Muscle layer of colon (tissue), 2 donors: ENCODE measurements around the gene GPR137B.

Experiments
- H3K27ac ChIP-seq: one replicate; pipeline ENCODE4 v1.7.0; 2013; ENCODE audit warnings: low read depth, mild to moderate bottlenecking, low read length, moderate library complexity
- H3K27me3 ChIP-seq, 2 donors: one replicate each; pipeline ENCODE4 v1.7.0; 2013; ENCODE audit warnings: low read length in 2 of 2, mild to moderate bottlenecking in 2 of 2; ENCODE audit not compliant: insufficient read depth in 2 of 2, control insufficient read depth in 1 of 2
- H3K36me3 ChIP-seq: one replicate; pipeline ENCODE4 v1.7.0; 2013; ENCODE audit warnings: mild to moderate bottlenecking, low read length; ENCODE audit not compliant: insufficient read depth
- H3K4me1 ChIP-seq: one replicate; pipeline ENCODE4 v1.7.0; 2013; ENCODE audit warnings: mild to moderate bottlenecking, low read length; ENCODE audit not compliant: insufficient read depth
- H3K4me3 ChIP-seq, 2 donors: one replicate each; pipeline ENCODE4 v1.7.0; 2013; ENCODE audit warnings: low read length in 2 of 2, low read depth in 1 of 2, mild to moderate bottlenecking in 1 of 2, moderate library complexity in 1 of 2
- H3K9ac ChIP-seq: one replicate; pipeline ENCODE4 v1.7.0; 2013; ENCODE audit warnings: low read length
- H3K9me3 ChIP-seq: one replicate; pipeline ENCODE4 v1.7.0; 2013; ENCODE audit warnings: mild to moderate bottlenecking, low read length
- donor health status: abdominal sarcoma.
- donor health status: Adenocarcinoma of cecum.

Gene GPR137B

DNA sequence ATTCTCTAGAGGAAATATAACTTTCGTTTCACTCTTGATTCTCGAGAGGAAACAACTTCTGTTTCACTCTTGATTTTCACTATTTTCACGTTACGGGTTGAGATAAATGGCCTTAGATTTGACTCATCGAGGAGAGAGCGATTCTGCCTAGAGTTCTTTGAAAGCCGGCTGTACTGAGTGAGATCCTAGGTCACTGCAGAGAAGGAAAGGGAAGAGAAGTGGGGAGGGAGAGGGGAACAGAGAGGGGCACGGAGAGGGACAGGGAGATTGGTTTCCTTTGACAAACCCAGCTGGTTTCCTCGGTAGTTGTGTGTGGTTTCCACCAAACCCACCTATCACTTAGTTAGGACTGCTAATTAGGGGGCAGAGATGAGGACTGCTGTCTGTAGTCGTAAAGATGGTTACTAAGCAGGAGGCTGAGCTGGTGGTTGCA lies 21.6 kb upstream of the GPR137B start:
- Histone ChIP-seq H3K4me3 (no peak overlapping the region), H3K27ac (no peak overlapping the region), H3K9ac (no peak overlapping the region), H3K4me1 (no peaks in the 10 kb centered on the region), H3K9me3 (no peaks in the 10 kb centered on the region), H3K36me3 (no peaks in the 10 kb centered on the region), H3K27me3 (no peaks in the 10 kb centered on the region)

DNA sequence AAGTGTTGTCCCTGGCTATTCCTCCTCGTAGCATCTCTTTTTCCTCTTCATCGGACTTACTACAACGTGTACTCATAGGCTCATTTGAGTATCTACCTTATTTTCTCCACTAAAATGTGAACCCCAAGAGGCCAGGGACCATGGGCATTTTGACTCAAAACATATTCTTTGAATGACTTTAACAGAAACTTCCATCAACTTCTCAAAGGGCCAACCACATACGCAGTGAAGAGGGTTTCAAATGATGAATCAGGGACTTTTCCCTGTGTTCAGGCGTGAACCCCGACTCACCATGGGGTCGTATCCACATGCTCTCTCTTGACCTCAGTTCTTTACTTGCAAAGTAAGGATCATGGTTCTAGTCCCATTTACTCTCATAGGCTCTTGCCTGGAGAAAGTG lies 20.2 kb upstream of the GPR137B start:
- H3K4me3 ChIP-seq = no peak overlapping the region
- no peak overlapping the region for H3K27ac ChIP-seq
- no peaks in the 10 kb centered on the region for H3K27me3 ChIP-seq
- no peaks in the 10 kb centered on the region for H3K36me3 ChIP-seq
- H3K9me3 ChIP-seq = no peaks in the 10 kb centered on the region
- no peak overlapping the region for H3K9ac ChIP-seq
- H3K4me1 ChIP-seq = no peaks in the 10 kb centered on the region

DNA sequence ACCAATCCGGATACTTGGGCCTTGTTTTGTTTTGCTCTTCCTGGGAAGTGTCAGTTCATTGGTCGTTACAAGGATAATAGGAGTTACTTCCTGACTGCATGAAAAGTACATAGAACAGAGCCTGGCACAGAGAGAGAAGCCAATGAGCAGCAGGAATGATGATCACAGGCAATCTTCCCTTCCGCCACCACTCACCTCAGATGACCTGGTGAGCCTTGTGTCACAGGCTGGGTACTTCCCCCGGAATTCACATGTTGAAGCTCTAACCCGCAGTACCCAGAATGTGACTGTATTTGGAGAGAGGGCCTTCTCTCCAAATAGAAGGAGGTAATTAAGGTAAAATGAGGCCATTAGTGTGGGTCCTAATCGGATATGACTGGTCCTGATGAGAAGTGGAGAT lies 18.8 kb upstream of the GPR137B start:
- H3K36me3 ChIP-seq = no peaks in the 10 kb centered on the region
- no peak overlapping the region for H3K4me3 ChIP-seq
- no peak overlapping the region for H3K9ac ChIP-seq
- H3K9me3 ChIP-seq = no peaks in the 10 kb centered on the region
- no peaks in the 10 kb centered on the region for H3K4me1 ChIP-seq
- no peaks in the 10 kb centered on the region for H3K27me3 ChIP-seq
- H3K27ac ChIP-seq = no peak overlapping the region

DNA sequence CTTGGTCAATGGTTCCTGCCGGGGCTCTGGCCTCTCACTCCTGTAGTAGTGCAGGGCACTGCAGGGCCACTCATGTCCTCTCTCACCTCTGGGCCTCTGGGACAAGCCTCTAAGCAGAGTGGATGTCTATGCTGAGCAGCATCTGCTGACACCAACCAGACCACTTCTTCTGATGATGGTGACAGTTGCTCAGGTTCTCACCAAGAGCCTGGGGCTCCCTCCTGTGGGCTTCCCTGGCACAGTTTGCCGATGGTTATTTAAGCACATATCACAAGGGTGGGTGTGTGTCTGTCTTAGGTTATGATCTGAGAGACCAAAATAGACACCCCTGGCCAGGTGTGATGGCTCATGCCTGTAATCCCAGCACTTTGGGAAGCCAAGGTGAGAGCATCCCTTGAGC lies 17.4 kb upstream of the GPR137B start:
- Histone ChIP-seq H3K36me3 (no peaks in the 10 kb centered on the region), H3K27ac (no peak overlapping the region), H3K9ac (no peak overlapping the region), H3K27me3 (no peaks in the 10 kb centered on the region), H3K4me3 (no peak overlapping the region), H3K4me1 (no peaks in the 10 kb centered on the region), H3K9me3 (no peaks in the 10 kb centered on the region)

DNA sequence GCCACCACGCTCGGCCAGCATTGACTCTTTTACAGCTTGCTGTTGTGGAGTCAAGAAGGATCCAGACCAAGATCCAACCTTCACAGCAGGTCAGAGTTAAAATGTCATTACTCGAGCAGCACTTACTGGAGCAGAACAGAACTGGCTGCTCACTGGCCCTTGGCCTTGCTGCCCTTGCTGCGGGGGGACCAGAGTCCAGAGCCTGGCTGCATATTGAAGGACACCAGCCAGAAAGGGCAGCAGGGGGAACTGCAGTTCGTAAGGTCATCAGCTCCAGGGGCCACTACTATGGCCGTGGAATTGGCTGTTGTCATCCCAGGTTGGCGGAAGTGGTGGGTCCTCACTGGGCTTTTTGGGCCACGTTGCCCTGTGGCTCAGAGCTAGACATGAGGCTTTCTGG lies 15.3 kb upstream of the GPR137B start:
- H3K27me3 ChIP-seq = no peaks in the 10 kb centered on the region
- no peak overlapping the region for H3K9ac ChIP-seq
- H3K9me3 ChIP-seq = no peaks in the 10 kb centered on the region
- no peaks in the 10 kb centered on the region for H3K4me1 ChIP-seq
- H3K36me3 ChIP-seq = no peaks in the 10 kb centered on the region
- no peak overlapping the region for H3K4me3 ChIP-seq
- no peak overlapping the region for H3K27ac ChIP-seq

DNA sequence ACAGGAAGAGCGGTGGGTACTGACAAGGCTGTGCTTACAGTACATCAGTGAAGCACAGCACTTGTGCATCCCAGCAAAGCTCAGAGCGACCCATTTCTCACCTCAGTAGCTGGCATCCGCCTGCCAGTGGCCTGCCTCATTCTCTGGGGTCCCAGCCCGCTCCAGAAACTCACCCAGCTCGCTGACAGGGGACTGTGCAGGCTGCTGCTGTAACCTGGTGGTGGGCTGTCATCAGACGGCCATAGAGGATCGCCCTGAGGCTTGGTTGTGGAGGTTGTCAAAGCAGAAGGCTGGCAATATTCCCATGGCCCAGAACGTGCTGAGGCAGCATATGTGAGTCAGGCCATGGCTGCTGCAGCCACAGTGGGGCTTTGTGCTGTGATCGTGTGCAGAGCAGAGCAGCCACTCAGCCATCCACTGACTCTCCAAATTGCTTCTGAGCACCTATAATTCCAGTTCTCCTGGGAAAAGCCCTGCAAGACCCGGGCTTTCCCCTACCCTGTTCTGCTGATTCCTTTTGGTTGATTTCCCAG lies 13.6 kb upstream of the GPR137B start:
- Histone ChIP-seq H3K36me3 (no peaks in the 10 kb centered on the region), H3K9ac (no peak overlapping the region), H3K9me3 (no peaks in the 10 kb centered on the region), H3K27me3 (no peaks in the 10 kb centered on the region), H3K4me3 (no peak overlapping the region), H3K4me1 (no peaks in the 10 kb centered on the region), H3K27ac (no peak overlapping the region)

DNA sequence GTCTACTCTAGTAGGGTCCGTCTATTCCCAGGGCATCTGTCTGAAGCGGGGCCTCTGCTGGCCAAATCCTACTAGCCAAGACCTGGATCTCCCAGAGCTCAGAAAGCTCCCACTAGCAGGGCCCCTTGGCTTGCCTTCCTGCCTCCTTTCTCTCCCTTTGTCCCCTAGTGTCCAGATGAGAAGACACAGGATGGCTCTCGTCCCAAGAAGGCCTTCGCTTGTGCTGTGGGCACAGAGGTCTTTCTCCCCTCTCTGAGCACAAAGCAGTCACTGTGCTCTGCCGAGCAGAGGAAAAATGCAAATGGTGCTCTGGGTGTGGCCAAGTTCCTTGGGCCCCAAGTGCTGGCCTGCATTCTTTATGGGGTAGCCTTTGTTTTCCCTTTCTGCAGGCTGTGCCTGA lies 13.0 kb upstream of the GPR137B start:
- Histone ChIP-seq H3K27me3 (no peaks in the 10 kb centered on the region), H3K36me3 (no peaks in the 10 kb centered on the region), H3K9me3 (no peaks in the 10 kb centered on the region), H3K4me1 (no peaks in the 10 kb centered on the region), H3K4me3 (no peak overlapping the region), H3K27ac (no peak overlapping the region), H3K9ac (no peak overlapping the region)

DNA sequence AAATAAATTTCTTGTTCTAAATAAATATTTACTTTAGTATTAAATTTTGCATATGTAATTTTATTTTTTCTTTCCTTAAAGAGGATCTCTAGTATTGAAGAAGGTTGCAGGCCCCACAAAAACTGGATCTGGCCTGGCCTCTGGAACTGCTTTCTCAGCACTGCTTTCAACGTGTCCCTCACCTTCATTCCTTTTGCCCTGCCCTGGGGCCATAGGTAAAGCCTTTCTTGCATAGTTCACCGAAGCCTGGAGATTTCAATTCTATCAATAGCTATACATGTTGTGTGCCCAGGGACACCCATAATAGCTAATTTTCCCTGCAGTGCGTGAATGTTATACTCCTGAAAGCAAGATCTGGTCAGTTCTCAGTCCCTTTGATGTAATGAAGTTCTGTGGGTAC lies 12.0 kb upstream of the GPR137B start:
- H3K4me1 ChIP-seq = no peaks in the 10 kb centered on the region
- H3K4me3 ChIP-seq = no peak overlapping the region
- no peak overlapping the region for H3K9ac ChIP-seq
- no peaks in the 10 kb centered on the region for H3K36me3 ChIP-seq
- H3K27me3 ChIP-seq = no peaks in the 10 kb centered on the region
- no peak overlapping the region for H3K27ac ChIP-seq
- no peaks in the 10 kb centered on the region for H3K9me3 ChIP-seq

DNA sequence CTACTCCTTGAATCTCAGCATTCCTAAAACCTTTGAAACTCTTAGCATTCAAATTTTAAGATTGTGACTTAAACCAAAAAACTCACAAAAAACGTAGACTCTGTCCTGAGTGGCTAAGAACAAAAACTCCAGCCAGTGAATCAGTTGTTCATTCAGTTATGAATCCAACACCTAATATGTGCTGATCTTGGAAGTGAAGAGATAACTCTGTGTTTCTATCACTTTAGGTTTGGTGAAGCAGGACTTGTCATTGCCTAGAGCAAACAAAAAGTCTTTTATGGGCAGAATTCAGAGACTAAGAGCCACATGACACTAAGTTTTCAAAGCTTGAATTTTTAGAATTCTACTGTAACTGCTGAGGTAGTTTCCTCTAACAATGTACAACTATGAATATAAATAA lies 10.4 kb upstream of the GPR137B start:
- H3K4me3 ChIP-seq = no peak overlapping the region
- no peaks in the 10 kb centered on the region for H3K4me1 ChIP-seq
- H3K9me3 ChIP-seq = no peaks in the 10 kb centered on the region

DNA sequence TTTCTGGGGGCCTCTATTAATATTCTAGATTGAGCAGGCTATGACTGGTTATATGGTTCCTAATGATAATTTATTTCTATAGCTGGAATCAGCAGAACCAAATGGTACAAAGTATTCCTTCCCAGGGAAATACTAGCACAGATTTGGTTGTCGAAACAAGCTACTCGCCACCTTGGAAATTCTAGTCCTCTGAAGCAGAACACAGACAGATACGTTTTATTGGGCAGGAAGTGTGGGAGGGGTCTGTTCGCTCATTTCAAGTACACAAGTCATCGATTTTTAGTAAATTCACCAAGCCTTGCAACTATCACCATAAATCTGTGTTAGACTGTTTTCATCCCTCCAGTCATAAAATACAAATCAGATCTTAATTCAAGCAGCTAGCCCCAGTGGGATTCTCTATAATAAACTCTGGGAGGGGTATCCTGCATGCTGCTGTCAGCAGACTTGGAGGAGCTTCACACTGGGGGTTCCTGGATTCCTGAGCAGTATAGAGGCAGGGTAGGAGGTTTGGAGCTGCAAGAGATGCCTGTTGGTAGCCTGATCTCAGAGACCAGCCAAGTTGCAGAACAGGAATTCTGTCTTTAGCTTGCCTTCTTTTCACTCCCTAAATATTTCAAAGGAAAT lies 9.8 kb upstream of the GPR137B start:
- no peaks in the 10 kb centered on the region for H3K4me1 ChIP-seq
- H3K36me3 ChIP-seq = no peaks in the 10 kb centered on the region
- H3K9me3 ChIP-seq = no peaks in the 10 kb centered on the region
- H3K27me3 ChIP-seq = no peaks in the 10 kb centered on the region
- no peak overlapping the region for H3K9ac ChIP-seq
- H3K4me3 ChIP-seq = no peak overlapping the region
- H3K27ac ChIP-seq = no peak overlapping the region

More for the DNA sequence above, 10.4 kb upstream of the GPR137B start:
- Histone ChIP-seq H3K9ac (no peak overlapping the region), H3K27me3 (no peaks in the 10 kb centered on the region), H3K36me3 (no peaks in the 10 kb centered on the region), H3K27ac (no peak overlapping the region)

DNA sequence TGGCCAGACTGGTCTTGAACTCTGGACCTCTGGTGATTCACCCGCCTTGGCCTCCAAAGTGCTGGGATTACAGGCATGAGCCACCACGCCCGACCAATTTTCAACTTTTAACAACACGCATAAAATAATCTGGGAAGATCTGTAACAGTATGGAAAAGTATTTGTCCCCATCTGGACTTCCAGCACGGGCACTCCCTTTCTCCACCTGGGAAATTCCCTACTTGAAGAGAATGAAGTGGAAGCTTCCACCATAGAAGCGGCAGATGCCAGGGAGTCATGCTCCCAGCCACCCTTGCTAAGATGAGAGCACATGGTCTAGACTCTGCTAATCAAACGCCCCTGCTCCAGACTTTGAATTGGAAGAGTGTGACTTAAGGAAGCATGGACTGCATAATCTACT lies 9.0 kb upstream of the GPR137B start:
- no peaks in the 10 kb centered on the region for H3K36me3 ChIP-seq
- no peaks in the 10 kb centered on the region for H3K4me1 ChIP-seq
- H3K9ac ChIP-seq = no peak overlapping the region
- H3K27me3 ChIP-seq = no peaks in the 10 kb centered on the region
- H3K27ac ChIP-seq = no peak overlapping the region
- no peaks in the 10 kb centered on the region for H3K9me3 ChIP-seq
- no peak overlapping the region for H3K4me3 ChIP-seq

DNA sequence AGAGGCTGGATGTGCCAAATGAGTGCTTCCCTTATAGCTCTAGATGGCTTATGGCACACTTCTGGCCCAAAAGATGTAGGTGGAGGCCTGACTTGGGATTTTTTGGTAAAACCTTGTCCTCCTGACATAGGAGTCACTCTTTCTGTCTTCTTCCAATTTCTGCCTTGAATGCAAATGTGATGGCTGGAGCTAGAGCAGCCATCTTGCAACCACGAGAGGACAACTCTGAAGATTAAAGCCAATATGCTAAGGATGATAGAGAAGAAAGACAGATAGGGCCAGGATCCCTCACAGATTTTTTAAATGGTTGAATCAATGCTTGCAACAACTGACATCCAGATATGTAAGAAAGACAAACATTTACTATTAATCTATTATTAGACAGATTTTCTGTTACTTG lies 8.5 kb upstream of the GPR137B start:
- no peaks in the 10 kb centered on the region for H3K36me3 ChIP-seq
- H3K4me3 ChIP-seq = no peak overlapping the region
- H3K27ac ChIP-seq = no peak overlapping the region
- no peak overlapping the region for H3K9ac ChIP-seq
- no peaks in the 10 kb centered on the region for H3K9me3 ChIP-seq
- no peaks in the 10 kb centered on the region for H3K4me1 ChIP-seq
- H3K27me3 ChIP-seq = no peaks in the 10 kb centered on the region
